ENCODE data around the gene MYLK. TPM values are rescaled to one million over a fixed set of nuclear protein-coding genes. Genes with fewer than 3 reads are reported as not detected.

Gene MYLK
- total RNA-seq, 1 donor from 2014 or later = 11.1 TPM

GRCh38 chr3:123692041-123692440 is 192.1 kb downstream of the MYLK start:
- Histone ChIP-seq H3K9me3 (replicated peaks) (no peaks in the 10 kb centered on the region), H3K4me3 (peak overlapping the region; percentile 19), H3K27ac (replicated peaks) (peak overlapping the region; percentile 83), H3K4me1 (peaks cover 75% of the 10 kb centered on the region), H3K27me3 (ENCODE audit: low read depth) (no peaks in the 10 kb centered on the region), H3K36me3 (no peaks in the 10 kb centered on the region)
- intact Hi-C loops (cut with micrococcal nuclease) = no loop called here
- no peak for TF ChIP-seq CTCF (IDR thresholded peaks at IDR 0.05; ENCODE audit: borderline replicate concordance)
- no peak for DNase-seq

- no peak for DNase-seq
- Histone ChIP-seq H3K4me3 (no peak overlapping the region), H3K9me3 (replicated peaks) (no peaks in the 10 kb centered on the region), H3K27ac (replicated peaks) (no peak overlapping the region), H3K4me1 (peaks cover 55% of the 10 kb centered on the region), H3K36me3 (no peaks in the 10 kb centered on the region), H3K27me3 (ENCODE audit: low read depth) (no peaks in the 10 kb centered on the region)
- TF ChIP-seq CTCF (IDR thresholded peaks at IDR 0.05; ENCODE audit: borderline replicate concordance) = no peak
- intact Hi-C loops (cut with micrococcal nuclease) = no loop called here
These were observed 194.3 kb downstream of the MYLK start for GRCh38 chr3:123689831-123690230.

GRCh38 chr3:123688241-123688747 is 195.8 kb downstream of the MYLK start:
- Histone ChIP-seq H3K4me1 (peaks cover 40% of the 10 kb centered on the region), H3K27me3 (ENCODE audit: low read depth) (no peaks in the 10 kb centered on the region), H3K4me3 (no peak overlapping the region), H3K36me3 (no peaks in the 10 kb centered on the region), H3K9me3 (replicated peaks) (no peaks in the 10 kb centered on the region), H3K27ac (replicated peaks) (no peak overlapping the region)
- intact Hi-C loops (cut with micrococcal nuclease) = no loop called here
- TF ChIP-seq CTCF (IDR thresholded peaks at IDR 0.05; ENCODE audit: borderline replicate concordance) = no peak
- DNase-seq = no peak

GRCh38 chr3:123687286-123687685 is 196.8 kb downstream of the MYLK start:
- Histone ChIP-seq H3K36me3 (no peaks in the 10 kb centered on the region), H3K27me3 (ENCODE audit: low read depth) (no peaks in the 10 kb centered on the region), H3K4me1 (peaks cover 30% of the 10 kb centered on the region), H3K9me3 (replicated peaks) (no peaks in the 10 kb centered on the region), H3K4me3 (no peak overlapping the region), H3K27ac (replicated peaks) (no peak overlapping the region)
- intact Hi-C loops (cut with micrococcal nuclease) = no loop called here
- DNase-seq = no peak
- no peak for TF ChIP-seq CTCF (IDR thresholded peaks at IDR 0.05; ENCODE audit: borderline replicate concordance)

- DNase-seq = no peak
- TF ChIP-seq CTCF (IDR thresholded peaks at IDR 0.05; ENCODE audit: borderline replicate concordance) = no peak
These were observed 197.9 kb downstream of the MYLK start for GRCh38 chr3:123686251-123686650.

More at GRCh38 chr3:123686251-123686650, 197.9 kb downstream of the MYLK start:
- Histone ChIP-seq H3K4me3 (no peak overlapping the region), H3K27ac (replicated peaks) (peak overlapping the region; percentile 19), H3K36me3 (no peaks in the 10 kb centered on the region), H3K27me3 (ENCODE audit: low read depth) (no peaks in the 10 kb centered on the region), H3K4me1 (peaks cover 19% of the 10 kb centered on the region), H3K9me3 (replicated peaks) (no peaks in the 10 kb centered on the region)
- intact Hi-C loops (cut with micrococcal nuclease) = no loop called here

Measured in left ventricle myocardium inferior (tissue), 1 donor.